Measurements from ENCODE around the gene RIMS1. TPM values are rescaled to one million over a fixed set of nuclear protein-coding genes. Genes with fewer than 3 reads are reported as not detected.

RIMS1 gene
- total and polyA plus RNA-seq, 9 of the 15 experiments (the other 6 are each of a cell fraction or from before 2014, with no cell fraction given) = not detected

DNA sequence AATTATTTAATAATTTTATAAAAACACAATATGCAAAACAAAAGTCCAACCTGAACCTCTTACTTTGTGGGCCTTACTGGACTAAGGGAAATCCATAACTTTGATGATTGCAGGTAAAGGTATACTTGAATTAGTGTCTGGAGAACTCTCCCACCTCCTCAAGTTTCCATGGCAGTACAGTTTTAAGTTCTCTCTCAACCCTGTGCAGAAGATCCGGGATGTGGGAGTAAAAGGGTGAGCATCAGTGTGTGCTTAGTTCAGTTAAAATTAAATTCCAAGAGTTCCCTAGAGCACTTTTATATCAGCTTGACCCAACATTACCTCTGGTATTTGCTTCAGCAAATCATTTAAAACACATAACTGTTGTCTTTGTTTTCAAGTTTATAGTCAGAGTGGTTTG is 47.5 kb downstream of the RIMS1 start:
- H3K4me3 ChIP-seq = no peak overlapping the region
- BruUV-seq (replicated peaks) = no TSS peak
- H3K9ac ChIP-seq (ENCODE audit: insufficient read depth in 1 of 2, low read depth in 2 of 2, low read length in 2 of 2) = no peak overlapping the region
- no peaks in the 10 kb centered on the region for H3K9me3 ChIP-seq (replicated peaks; ENCODE audit: control insufficient read depth, insufficient read depth, low read depth, low read length)
- intact Hi-C loops (cut with micrococcal nuclease) = no loop called here
- DNase-seq (ENCODE audit: extremely low read depth in 1 of 4, low spot score in 3 of 4) (no peak), FAIRE-seq (no peak), ATAC-seq (no peak)
- no peak overlapping the region for H3K4me2 ChIP-seq (ENCODE audit: insufficient read depth, low read length)
- ChIA-PET CTCF (ENCODE audit: low intra/inter-chr PET ratio) (no interaction called here), POLR2A (no interaction called here)
- no peak overlapping the region for H2AFZ ChIP-seq (ENCODE audit: low read depth, low read length)
- H3K4me1 ChIP-seq (replicated peaks in 1 of 2; ENCODE audit: control insufficient read depth in 2 of 2, insufficient read depth in 2 of 2, low read length in 2 of 2) = no peaks in the 10 kb centered on the region
- no peak overlapping the region for H3K27ac ChIP-seq (ENCODE audit: extremely low read depth, low read depth, low read length)
- TF ChIP-seq ZNF79 (CRISPR knock-in tag; IDR thresholded peaks at IDR 0.05; ENCODE audit: low read depth) (no peak), NCOA2 (IDR thresholded peaks at IDR 0.05; ENCODE audit: partially characterized antibody in 2 of 2) (no peak), SIN3A (IDR thresholded peaks at IDR 0.05; ENCODE audit: borderline replicate concordance in 2 of 2, control insufficient read depth in 1 of 2, low read depth in 2 of 2, low read length in 2 of 2) (no peak)
- TF ChIP-seq, protein P1, sequence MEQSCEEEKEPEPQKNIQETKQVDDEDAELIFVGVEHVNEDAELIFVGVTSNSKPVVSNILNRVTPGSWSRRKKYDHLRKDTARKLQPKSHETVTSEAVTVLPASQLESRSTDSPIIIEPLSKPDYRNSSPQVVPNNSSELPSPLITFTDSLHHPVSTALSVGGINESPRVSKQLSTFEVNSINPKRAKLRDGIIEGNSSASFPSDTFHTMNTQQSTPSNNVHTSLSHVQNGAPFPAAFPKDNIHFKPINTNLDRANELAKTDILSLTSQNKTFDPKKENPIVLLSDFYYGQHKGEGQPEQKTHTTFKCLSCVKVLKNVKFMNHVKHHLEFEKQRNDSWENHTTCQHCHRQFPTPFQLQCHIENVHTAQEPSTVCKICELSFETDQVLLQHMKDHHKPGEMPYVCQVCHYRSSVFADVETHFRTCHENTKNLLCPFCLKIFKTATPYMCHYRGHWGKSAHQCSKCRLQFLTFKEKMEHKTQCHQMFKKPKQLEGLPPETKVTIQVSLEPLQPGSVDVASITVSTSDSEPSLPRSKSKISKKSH (CRISPR knock-in tag; IDR thresholded peaks at IDR 0.05) = no peak
- TF ChIP-seq, protein P2, sequence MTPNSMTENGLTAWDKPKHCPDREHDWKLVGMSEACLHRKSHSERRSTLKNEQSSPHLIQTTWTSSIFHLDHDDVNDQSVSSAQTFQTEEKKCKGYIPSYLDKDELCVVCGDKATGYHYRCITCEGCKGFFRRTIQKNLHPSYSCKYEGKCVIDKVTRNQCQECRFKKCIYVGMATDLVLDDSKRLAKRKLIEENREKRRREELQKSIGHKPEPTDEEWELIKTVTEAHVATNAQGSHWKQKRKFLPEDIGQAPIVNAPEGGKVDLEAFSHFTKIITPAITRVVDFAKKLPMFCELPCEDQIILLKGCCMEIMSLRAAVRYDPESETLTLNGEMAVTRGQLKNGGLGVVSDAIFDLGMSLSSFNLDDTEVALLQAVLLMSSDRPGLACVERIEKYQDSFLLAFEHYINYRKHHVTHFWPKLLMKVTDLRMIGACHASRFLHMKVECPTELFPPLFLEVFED (CRISPR knock-in tag; conservative IDR thresholded peaks at IDR 0.05) = no peak
- no peaks in the 10 kb centered on the region for H3K36me3 ChIP-seq (ENCODE audit: control insufficient read depth, insufficient read depth, low read length)
- H3K79me2 ChIP-seq (ENCODE audit: control insufficient read depth, insufficient read depth, low read length) = no peaks in the 10 kb centered on the region
- no peaks in the 10 kb centered on the region for H3K27me3 ChIP-seq (ENCODE audit: control insufficient read depth in 2 of 2, insufficient read depth in 2 of 2, low read length in 2 of 2)
- no peaks in the 10 kb centered on the region for H4K20me1 ChIP-seq (replicated peaks; ENCODE audit: control insufficient read depth, insufficient read depth, low read length)
- WGBS (ENCODE audit: insufficient coverage, low coverage, missing lambda C conversion rate) = 0% methylated on average over 1 of the region's 1 CpG
- H3K9me1 ChIP-seq (ENCODE audit: control insufficient read depth, insufficient read depth, low read length) = no peaks in the 10 kb centered on the region
- in situ Hi-C loops (cut with MboI) = no loop called here
